Renal pelvis (tissue), 4 donors: ENCODE data around the gene C3orf18. TPM values are rescaled to one million over a fixed set of nuclear protein-coding genes. Genes with fewer than 3 reads are reported as not detected.
"Not testable (repeated sequence)": the region's sequence is repeated elsewhere in the genome, so short reads cannot be mapped to it uniquely, and the experiment has no call there.

Experiments
- DNase-seq: peaks from one replicate; pipeline ENCODE4 v3.0.0-alpha.2; 2013
- polyA plus RNA-seq, 3 donors: library from polyadenylated mRNA; unstranded; fragments of 120-200 nt; gene quantifications; one replicate each; pipeline ENCODE4 v1.2.1, GENCODE V29; 2013; ENCODE audit not compliant: insufficient read length in 3 of 3

The C3orf18 gene
- polyA plus RNA-seq, 3 donors: 15.7 to 21.2 (median 16.9) TPM

DNA sequence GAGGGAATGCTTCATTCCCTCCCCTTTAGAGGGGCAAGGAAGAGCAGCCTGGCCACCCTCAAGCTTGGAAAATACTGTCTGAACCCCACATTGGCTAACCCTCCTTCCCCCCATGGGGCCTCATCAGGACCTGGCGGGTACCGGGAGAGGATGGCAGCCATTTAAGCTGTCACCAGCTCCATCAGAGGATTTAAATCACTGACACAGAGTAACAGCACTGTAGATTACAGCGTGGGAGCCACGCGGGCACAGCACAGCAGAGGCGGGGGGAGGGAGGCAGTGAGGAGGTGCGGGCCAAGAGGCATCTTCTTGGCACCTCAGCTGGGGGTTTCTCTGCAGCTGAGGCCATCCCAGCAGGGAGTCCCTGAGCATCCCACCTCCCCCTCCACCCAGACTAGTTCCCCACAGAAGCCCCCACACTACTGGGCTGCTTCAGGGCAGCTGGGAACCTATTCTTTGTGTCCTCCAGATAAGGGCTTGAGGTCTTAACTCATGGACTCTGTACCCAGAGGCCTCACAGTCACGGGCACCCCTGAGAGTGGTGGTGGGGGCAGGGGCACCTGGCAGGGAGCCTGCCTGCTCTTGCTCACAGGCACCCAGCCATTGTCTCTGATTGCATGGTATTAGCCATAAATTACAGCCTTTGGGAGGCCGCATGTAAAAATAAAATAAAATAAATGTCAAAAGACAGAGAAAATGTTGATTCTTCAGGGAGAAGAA lies 42.2 kb downstream of the C3orf18 start:
- no peak for DNase-seq

DNA sequence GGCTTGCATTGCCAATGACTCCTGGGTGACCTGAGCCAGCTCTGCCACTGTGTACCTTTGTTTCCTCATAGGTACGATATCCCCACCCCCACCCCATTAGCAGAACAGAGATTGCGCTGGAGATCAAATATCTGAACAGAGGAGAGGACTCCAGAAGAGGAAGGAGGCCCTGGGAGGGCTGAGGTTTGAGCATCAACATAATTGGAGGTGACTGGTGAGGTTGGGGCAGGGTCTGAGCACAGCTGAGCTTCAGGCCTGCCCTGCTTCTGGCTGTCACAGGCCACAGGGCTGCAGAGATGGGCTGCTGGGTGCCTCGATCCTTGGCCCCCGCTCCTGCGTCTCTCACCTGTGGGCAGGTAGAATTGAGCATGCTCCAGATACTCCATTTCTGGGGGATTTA lies 42.8 kb downstream of the C3orf18 start:
- no peak for DNase-seq

DNA sequence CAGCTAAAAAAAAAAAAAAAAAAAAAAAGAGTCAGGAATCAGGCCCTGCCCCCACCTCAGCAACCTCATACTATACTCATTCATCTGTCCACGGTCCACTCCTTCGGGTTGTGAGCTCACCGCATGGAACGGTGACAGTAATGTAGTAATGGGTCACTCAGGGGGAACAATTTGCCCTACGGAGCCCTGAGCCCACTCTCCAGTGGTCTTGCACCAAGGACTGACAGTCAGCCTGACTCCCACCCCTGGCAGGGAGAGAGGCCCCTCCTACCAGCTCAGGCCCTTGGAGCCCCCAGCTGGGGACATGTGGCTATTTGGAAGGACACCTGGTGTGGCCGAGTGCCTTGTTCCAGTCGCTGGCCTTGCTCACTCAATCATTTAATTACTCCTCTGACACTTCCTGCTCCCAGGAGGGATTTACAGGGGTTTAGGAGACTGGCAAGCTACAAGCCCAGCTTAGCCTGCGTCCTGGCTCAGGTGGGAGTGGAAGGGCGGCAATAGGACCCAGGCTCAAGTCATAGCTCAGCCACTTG lies 44.2 kb downstream of the C3orf18 start:
- peak; percentile 86 for DNase-seq

DNA sequence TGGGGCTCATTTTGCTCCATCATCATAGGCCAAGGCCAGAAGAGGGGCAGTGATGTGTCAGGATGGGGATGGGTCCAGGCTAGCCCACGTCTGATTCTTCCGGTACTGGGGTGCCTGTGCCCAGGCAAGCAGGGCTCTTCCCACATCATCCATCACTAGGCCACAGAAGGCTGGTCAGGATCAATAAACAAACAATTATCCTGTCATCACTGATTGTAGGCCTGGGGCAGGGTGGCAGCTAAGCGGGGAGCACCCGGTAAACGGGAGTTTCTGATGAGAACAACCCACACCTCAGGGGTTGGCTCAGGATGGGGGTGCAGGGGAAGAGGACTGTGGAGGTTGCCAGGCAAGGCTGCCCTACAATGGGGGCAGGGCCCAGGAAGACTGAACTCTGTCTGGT lies 46.0 kb downstream of the C3orf18 start:
- DNase-seq: no peak

DNA sequence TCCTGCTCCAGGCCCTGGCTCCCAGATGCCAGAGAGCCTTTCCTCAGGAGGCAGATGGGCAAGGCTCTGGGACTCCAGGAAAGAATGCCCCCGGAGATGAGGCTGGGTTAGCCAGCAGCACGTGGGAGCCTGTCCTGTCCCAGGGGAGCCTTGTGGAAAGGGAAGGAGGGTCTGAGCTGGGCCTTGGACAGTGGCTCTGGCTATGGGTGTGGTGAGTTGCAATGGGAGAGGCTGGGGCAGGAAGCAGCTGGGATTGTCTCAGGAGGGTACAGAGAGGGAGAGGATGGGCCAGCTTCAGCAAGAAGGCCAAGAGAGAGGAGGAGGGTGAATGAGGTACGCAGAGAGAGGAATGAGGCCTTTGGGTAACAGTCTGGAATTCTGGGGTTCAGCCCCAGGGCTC lies 46.7 kb downstream of the C3orf18 start:
- no peak for DNase-seq

DNA sequence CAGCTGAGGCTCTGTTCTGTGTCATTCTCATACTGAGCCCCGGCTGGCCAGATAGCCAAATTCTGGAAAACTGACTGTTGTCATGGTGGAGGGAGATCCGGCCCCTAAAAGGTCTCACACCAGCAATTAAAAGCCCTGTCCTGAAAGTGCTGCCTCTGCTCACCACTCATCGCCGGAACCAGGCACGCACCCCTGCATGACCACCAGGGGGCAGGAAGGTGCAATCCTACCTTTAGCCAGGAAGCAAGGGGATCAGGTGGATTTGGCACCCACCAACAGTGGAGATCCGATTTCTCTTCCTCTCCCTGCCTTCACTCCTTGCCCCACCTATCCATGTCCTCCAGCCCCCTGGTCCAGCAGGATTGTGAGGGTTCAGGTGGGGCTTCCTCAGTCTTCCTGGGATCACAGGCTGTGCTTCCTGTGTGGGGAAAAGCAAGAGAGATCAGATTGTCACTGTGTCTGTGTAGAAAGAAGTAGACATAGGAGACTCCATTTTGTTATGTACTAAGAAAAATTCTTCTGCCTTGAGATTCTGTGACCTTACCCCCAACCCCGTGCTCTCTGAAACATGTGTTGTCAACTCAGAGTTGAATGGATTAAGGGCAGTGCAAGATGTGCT lies 48.0 kb downstream of the C3orf18 start:
- DNase-seq: peak; percentile 54

DNA sequence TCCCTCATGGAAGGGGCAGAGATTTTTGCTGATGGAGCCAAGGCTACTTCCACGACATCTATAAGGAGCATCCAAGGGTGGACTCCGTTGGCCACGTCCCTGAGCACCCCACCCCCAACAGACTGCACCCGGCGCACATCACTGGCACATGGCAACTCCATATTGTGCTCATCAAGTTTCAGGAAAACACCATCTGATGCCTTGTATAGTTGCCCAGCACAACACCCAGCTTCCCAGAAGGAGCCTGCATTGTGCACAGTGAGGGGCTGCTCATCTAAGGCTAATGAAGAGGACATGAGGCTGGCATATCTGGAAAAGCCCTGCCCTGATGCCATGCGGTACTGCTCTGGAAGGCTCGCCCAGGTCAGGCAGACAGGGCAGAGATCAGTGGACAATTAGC lies 49.1 kb downstream of the C3orf18 start:
- no peak for DNase-seq

DNA sequence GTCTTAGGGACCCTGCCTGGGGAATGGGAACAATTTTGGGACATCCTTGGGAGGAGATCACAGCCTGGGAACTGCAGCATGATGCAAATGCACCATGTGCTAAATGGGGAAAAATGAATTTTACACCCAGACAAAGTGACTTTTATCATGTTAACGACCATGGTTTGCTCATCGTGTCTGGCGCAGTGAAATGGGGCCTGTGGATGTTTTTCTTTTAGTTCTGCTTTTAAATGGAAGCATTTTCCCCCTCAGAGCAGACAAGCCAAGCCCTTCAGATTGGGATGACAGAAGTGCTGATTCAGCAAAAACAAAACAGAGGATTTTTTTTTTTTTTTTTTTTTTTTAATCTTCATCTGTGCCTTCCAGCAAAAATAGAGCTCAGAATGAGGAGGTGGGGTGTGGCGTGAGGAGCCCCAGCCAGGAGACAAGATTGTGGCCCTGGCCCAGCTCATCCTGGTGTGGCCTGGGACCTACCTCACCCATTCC lies 49.8 kb downstream of the C3orf18 start:
- DNase-seq: no peak

DNA sequence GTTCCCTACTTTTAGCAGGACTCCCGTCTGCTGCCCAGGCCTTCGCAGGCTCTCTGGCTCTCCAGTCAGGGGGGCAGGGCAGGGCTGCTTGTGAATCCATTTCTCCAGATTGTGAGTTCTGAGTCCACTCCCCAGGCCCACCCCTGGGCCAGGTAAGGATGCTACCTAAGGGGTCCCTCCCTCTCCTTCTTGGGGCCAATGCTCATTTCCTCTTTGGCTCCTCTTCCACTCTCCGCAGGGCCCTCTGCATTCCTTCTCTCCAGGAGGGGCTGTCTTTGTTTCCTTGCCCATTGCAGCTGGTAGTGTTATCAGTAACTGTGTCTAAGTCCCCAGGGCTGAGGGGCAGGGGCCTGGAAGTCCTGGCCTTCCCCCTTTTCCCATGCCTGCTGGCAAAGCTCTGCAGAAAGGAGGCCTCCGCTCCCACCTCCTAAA lies 51.1 kb downstream of the C3orf18 start:
- no peak for DNase-seq

DNA sequence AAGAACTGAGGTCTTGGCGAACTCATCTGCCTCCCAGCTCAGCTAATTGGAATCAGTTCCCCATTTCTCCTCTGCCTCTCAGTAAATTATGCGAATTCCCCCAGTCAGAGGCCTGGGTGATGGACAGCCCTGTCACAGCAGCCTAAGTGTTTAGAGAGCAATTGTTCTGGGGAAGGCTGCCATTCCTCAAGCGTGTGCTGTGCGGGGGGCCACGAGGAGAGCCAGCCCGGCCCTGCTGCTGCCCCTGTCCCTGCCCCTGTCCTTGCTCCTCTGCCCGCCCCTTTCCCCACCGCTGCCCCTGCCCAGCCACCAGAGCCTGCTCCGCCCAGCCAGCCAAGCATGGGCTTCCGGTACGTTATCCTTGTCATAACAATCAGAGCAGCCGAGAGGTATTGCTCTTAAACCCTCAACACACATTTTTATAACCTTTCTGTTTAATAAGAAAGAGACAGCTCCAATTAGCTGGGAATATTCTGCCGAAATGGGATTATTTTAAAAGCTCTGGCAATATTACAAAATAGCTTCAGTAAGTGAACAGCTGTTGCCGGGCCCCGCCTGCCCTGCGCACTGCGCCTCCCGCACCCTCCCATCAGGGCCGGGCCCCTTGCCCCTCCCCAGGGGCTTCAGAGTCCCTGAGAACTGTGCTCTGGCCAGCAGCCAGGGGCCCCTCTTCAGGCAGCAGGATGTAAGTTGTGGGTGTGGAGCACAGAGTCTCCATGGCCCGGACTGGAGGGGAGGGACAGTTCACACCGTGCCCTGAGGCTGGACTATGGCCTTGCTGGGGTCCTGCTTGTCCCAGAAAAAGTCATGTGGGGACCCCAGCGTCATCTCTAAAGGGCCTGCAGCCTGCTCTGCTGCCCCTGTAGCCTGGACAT lies 51.7 kb downstream of the C3orf18 start:
- DNase-seq: peak; percentile 88

DNA sequence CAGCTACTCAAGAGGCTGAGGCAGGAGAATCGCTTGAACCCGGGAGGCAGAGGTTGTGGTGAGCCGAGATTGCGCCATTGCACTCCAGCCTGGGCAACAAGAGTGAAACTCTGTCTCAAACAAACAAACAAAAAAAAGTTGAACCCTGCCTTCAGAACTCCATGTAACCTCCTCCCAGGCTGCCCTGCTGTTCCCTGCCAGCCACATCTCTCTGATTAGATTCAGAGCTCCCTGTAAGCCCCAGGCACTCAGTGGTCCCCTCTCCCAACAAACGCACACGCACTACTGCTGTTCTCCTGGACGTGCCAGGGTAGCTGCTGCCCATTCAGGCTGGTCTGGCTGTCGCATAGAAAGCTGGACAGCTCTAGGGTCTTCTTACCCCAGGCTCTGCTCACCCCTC lies 54.6 kb downstream of the C3orf18 start:
- DNase-seq: not testable (repeated sequence)

DNA sequence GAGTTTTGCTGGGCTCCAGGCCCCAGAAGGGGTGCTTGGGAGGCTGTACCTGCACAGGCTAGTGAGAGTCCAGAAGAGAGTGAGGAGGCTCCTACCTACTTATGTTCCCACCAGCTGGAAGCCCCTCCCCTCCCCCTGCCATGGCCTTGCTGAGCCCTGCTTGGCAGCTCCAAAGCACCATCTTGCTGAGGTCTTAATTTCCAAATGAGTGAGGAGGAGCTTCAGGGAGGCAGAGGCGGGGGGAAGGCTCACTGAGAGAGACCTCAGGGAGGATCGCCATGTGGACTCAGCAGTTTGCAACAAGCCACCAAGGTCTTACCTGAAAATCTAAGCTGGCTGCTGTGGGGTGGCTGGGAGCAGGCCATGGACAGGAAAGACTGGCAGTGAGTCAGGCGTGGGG lies 55.4 kb downstream of the C3orf18 start:
- DNase-seq: no peak

DNA sequence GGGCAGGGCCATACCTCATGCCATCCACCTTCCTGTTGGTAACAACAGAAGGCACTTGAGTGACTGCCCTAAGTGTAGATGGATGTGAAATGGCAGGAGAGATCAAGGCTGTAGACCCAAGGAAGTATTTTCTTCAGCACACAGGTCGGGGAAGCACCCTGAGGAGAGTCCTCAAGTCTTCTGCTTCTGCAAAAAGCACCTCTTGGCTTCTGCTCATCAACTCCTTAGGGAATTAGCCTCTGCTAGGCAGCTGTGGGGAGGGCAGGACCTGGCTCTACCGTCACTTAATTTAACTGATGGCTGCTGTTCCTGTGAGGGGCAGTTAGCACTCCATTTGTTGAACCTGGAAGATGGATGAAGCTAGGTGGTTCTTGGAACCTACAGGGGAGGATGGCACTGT lies 57.2 kb downstream of the C3orf18 start:
- no peak for DNase-seq

DNA sequence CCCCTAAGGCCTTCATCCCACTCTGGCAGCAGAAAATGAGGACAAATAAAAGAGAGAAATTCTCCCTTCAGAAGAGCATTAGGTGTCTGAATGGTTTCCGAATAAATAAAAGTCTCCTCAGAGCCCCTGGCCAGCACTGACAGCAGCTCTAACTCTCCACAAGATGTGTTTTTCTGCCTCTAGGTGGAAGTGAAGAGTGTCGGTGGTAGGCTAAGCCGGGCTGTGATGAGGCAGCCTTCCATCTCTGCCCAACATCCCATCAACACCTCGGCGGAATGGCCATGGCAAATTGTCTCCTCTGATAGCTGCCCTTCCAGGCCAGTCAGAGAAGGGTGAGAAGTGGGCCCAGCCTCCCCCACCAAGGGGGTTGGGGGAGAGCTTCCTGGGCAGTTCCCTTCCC lies 57.8 kb downstream of the C3orf18 start:
- no peak for DNase-seq

DNA sequence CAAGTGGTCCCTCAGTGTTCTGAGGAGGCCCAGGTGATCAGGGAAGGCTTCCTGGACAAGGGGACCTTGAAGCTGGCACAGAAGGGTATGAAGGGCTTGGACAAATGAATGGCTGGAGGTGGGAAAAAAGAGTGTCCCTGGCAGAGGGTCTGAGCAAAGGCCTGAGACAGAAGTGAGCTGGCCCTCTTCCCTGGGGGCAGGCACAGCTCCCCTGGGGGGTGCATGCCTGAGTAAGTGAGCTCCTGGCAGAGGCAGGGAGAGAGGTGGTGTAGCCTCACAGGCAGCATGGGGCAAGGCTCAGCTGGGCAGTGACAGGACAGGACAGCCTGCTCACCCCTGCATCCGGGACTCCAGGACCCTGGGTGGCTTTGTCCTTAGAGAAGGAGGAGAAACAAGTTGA lies 58.7 kb downstream of the C3orf18 start:
- no peak for DNase-seq

Other genes starting within 250 kb of the C3orf18 start
- gene HYAL2, start 245.0 kb downstream of the C3orf18 start, polyA plus RNA-seq: 10 to 100 TPM; 65.4 to 95.1 (median 80.3) TPM
- gene TUSC2, start 239.5 kb downstream of the C3orf18 start, polyA plus RNA-seq: 10 to 100 TPM; 23.8 to 29.8 (median 28.0) TPM
- gene RASSF1, start 226.9 kb downstream of the C3orf18 start, polyA plus RNA-seq: 10 to 100 TPM; 21.0 to 22.6 (median 21.5) TPM
- gene ZMYND10, start 222.0 kb downstream of the C3orf18 start, polyA plus RNA-seq: 1 to 10 TPM; 3.4 to 4.5 (median 3.9) TPM
- gene NPRL2, start 217.0 kb downstream of the C3orf18 start, polyA plus RNA-seq: 10 to 100 TPM; 29.2 to 32.9 (median 32.3) TPM
- 10 to 100 TPM; 16.8 to 17.9 (median 17.7) TPM for gene CYB561D2, start 216.9 kb downstream of the C3orf18 start, polyA plus RNA-seq
- gene TMEM115, start 208.2 kb downstream of the C3orf18 start, polyA plus RNA-seq: 10 to 100 TPM; 38.7 to 50.1 (median 45.9) TPM
- 10 to 100 TPM; 17.2 to 18.3 (median 17.9) TPM for gene CACNA2D2, start 64.1 kb downstream of the C3orf18 start, polyA plus RNA-seq
- 10 to 100 TPM; 24.0 to 33.4 (median 27.9) TPM for gene HEMK1, start 1.8 kb upstream of the C3orf18 start, polyA plus RNA-seq
- gene CISH, start 44.0 kb upstream of the C3orf18 start, polyA plus RNA-seq: 10 to 100 TPM; 30.8 to 43.8 (median 34.4) TPM
- 10 to 100 TPM; 37.8 to 62.0 (median 61.0) TPM for gene MAPKAPK3, start 49.4 kb upstream of the C3orf18 start, polyA plus RNA-seq
- 1 to 10 TPM; 1.2 to 2.1 (median 2.0) TPM for gene DOCK3, start 107.2 kb upstream of the C3orf18 start, polyA plus RNA-seq